SK-N-SH (cell line): ENCODE data around the gene RAB1B.

Experiments used
- FOXM1 ChIP-seq: IDR thresholded peaks from 2 replicates; pipeline ENCODE4 v1.4.0; 2012; ENCODE audit warnings: low read depth, mild to moderate bottlenecking
- GABPA ChIP-seq: IDR thresholded peaks from 2 replicates; pipeline ENCODE4 v1.4.0; 2012; ENCODE audit warnings: low read depth, mild to moderate bottlenecking
- JUND ChIP-seq: IDR thresholded peaks from 2 replicates; pipeline ENCODE4 v1.4.0; 2012
- POLR2AphosphoS5 ChIP-seq: IDR thresholded peaks from 2 replicates; pipeline ENCODE4 v1.6.1; 2012; ENCODE audit warnings: low read depth, low read length
- RAD21 ChIP-seq: IDR thresholded peaks from 2 replicates; pipeline ENCODE4 v1.6.1; 2012; ENCODE audit warnings: mild to moderate bottlenecking, low read length
- REST ChIP-seq: IDR thresholded peaks from 2 replicates; pipeline ENCODE4 v1.6.1; 2012; ENCODE audit warnings: mild to moderate bottlenecking, low read depth, low read length, moderate library complexity
- RFX5 ChIP-seq: IDR thresholded peaks from 2 replicates; pipeline ENCODE4 v1.6.1; 2012; ENCODE audit warnings: mild to moderate bottlenecking, improper control_type of control experiment, low read length
- SIN3A ChIP-seq: IDR thresholded peaks from 2 replicates; pipeline ENCODE4 v1.6.1; 2012; ENCODE audit warnings: low read depth, mild to moderate bottlenecking, low read length, moderate library complexity, borderline replicate concordance
- SMC3 ChIP-seq: IDR thresholded peaks from 2 replicates; pipeline ENCODE4 v1.6.1; 2012; ENCODE audit warnings: low read depth, low read length, improper control_type of control experiment
- USF1 ChIP-seq: IDR thresholded peaks from 2 replicates; pipeline ENCODE4 v1.4.0; 2012; ENCODE audit warnings: low read depth, borderline replicate concordance
- TF ChIP-seq, protein P1 (sequence below): fragments of 200-600 bp; sonication (generic); IDR thresholded peaks from 2 replicates; pipeline ENCODE4 v1.6.1; 2017; ENCODE audit warnings: antibody characterized with exemption, mild to moderate bottlenecking, moderate library complexity
- TF ChIP-seq, protein P2 (sequence below): fragments of 150-350 bp; IDR thresholded peaks from 2 replicates; pipeline ENCODE4 v1.6.1; 2017; ENCODE audit warnings: antibody characterized with exemption, low read length, low read depth, borderline replicate concordance
- TF ChIP-seq, protein P3 (sequence below): IDR thresholded peaks from 2 replicates; pipeline ENCODE4 v1.4.0; 2012; ENCODE audit warnings: low read depth

- no peak for TF ChIP-seq USF1
- TF ChIP-seq JUND: no peak
- no peak for TF ChIP-seq SMC3
- no peak for TF ChIP-seq RAD21
- TF ChIP-seq GABPA: no peak
- no peak for TF ChIP-seq FOXM1
- TF ChIP-seq, protein P1, sequence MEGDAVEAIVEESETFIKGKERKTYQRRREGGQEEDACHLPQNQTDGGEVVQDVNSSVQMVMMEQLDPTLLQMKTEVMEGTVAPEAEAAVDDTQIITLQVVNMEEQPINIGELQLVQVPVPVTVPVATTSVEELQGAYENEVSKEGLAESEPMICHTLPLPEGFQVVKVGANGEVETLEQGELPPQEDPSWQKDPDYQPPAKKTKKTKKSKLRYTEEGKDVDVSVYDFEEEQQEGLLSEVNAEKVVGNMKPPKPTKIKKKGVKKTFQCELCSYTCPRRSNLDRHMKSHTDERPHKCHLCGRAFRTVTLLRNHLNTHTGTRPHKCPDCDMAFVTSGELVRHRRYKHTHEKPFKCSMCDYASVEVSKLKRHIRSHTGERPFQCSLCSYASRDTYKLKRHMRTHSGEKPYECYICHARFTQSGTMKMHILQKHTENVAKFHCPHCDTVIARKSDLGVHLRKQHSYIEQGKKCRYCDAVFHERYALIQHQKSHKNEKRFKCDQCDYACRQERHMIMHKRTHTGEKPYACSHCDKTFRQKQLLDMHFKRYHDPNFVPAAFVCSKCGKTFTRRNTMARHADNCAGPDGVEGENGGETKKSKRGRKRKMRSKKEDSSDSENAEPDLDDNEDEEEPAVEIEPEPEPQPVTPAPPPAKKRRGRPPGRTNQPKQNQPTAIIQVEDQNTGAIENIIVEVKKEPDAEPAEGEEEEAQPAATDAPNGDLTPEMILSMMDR: peak; percentile 8; the same call in 1 of the 2 replicates
- TF ChIP-seq POLR2AphosphoS5: no peak
- no peak for TF ChIP-seq RFX5
- TF ChIP-seq, protein P2, sequence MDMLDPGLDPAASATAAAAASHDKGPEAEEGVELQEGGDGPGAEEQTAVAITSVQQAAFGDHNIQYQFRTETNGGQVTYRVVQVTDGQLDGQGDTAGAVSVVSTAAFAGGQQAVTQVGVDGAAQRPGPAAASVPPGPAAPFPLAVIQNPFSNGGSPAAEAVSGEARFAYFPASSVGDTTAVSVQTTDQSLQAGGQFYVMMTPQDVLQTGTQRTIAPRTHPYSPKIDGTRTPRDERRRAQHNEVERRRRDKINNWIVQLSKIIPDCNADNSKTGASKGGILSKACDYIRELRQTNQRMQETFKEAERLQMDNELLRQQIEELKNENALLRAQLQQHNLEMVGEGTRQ: no peak
- no peak for TF ChIP-seq SIN3A
- no peak for TF ChIP-seq REST
- TF ChIP-seq, protein P3, sequence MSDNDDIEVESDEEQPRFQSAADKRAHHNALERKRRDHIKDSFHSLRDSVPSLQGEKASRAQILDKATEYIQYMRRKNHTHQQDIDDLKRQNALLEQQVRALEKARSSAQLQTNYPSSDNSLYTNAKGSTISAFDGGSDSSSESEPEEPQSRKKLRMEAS: no peak
These were observed 10.0 kb upstream of the RAB1B start for GRCh38 chr11:66258473-66258893.
